Suprapubic skin (tissue), 4 donors: Measurements from ENCODE around the gene ZFHX3. TPM values are rescaled to one million over a fixed set of nuclear protein-coding genes. Genes with fewer than 3 reads are reported as not detected.
A peak's percentile ranks its signal among the peaks of the same experiment; 100 is the strongest.

Experiments used
- DNase-seq, 2 donors: peaks; one replicate each; pipeline ENCODE4 v3.0.0-alpha.2; 2019; ENCODE audit warnings: low spot score in 2 of 2
- H3K27ac ChIP-seq: fragments of 200-600 bp; sonication (generic); one replicate; pipeline ENCODE4 v1.5.1; 2019
- H3K27me3 ChIP-seq: fragments of 200-600 bp; sonication (generic); one replicate; pipeline ENCODE4 v1.5.1; 2019
- H3K36me3 ChIP-seq: fragments of 200-600 bp; sonication (generic); one replicate; pipeline ENCODE4 v1.5.1; 2019
- H3K4me1 ChIP-seq: fragments of 200-600 bp; sonication (generic); one replicate; pipeline ENCODE4 v1.5.1; 2019
- H3K4me3 ChIP-seq: fragments of 200-600 bp; sonication (generic); one replicate; pipeline ENCODE4 v1.5.1; 2019; ENCODE audit warnings: mild to moderate bottlenecking
- H3K9me3 ChIP-seq: fragments of 200-600 bp; sonication (generic); one replicate; pipeline ENCODE4 v1.5.1; 2019
- CTCF ChIP-seq, 2 donors: fragments of 200-600 bp in 1 of 2; fragments of 450-650 bp in 1 of 2; sonication (generic) in 1 of 2; IDR thresholded peaks; one replicate each; pipeline ENCODE4 v1.5.1; 2016 to 2019; ENCODE audit warnings: antibody characterized with exemption in 2 of 2, mild to moderate bottlenecking in 1 of 2, moderate library complexity in 1 of 2
- EP300 ChIP-seq: sonication (generic); formaldehyde crosslinking; IDR thresholded peaks from one replicate; pipeline ENCODE4 v1.6.1; 2017; ENCODE audit warnings: antibody characterized with exemption
- POLR2A ChIP-seq, 2 donors: fragments of 450-650 bp; IDR thresholded peaks; one replicate each; pipeline ENCODE4 v1.6.1; 2017; ENCODE audit warnings: antibody characterized with exemption in 2 of 2, mild to moderate bottlenecking in 2 of 2, moderate library complexity in 2 of 2
- POLR2AphosphoS5 ChIP-seq, 3 donors: sonication (generic); formaldehyde crosslinking; IDR thresholded peaks; one replicate each; pipeline ENCODE4 v1.6.1; 2017; ENCODE audit warnings: antibody characterized with exemption in 3 of 3
- WGBS: methylation state at CpG from one replicate; pipeline ENCODE4 v1.1.5; 2018; 5-methylcytosine and 5-hydroxymethylcytosine counted together
- total RNA-seq, 4 donors: library from RNA; depleted of rRNA; stranded (reverse); fragments of >200 nt; gene quantifications; one replicate each; pipeline ENCODE4 v1.1.0, GENCODE V29; 2016

The ZFHX3 gene
- total RNA-seq, 4 donors from 2014 or later = 10.4 to 16.1 (median 12.8) TPM

GRCh38 chr16:73063854-73064211, 15.9 kb upstream of the ZFHX3 start:
- H3K27ac ChIP-seq = no peak overlapping the region
- no peaks in the 10 kb centered on the region for H3K36me3 ChIP-seq
- 36% methylated on average over 14 of the region's 14 CpGs for WGBS
- H3K4me3 ChIP-seq = peak overlapping the region; percentile 24
- DNase-seq = no peak
- H3K27me3 ChIP-seq = peaks cover 84% of the 10 kb centered on the region
- TF ChIP-seq POLR2AphosphoS5 (IDR thresholded peaks at IDR 0.05) (no peak), POLR2A (IDR thresholded peaks at IDR 0.05) (no peak), EP300 (no peak), CTCF (IDR thresholded peaks at IDR 0.05) (no peak)
- no peaks in the 10 kb centered on the region for H3K9me3 ChIP-seq
- peaks cover 68% of the 10 kb centered on the region for H3K4me1 ChIP-seq

GRCh38 chr16:73062743-73063733, 15.1 kb upstream of the ZFHX3 start:
- Histone ChIP-seq H3K27ac (no peak overlapping the region), H3K27me3 (peaks cover 81% of the 10 kb centered on the region)

GRCh38 chr16:73062001-73062616, 14.2 kb upstream of the ZFHX3 start:
- peaks cover 72% of the 10 kb centered on the region for H3K27me3 ChIP-seq
- TF ChIP-seq CTCF (IDR thresholded peaks at IDR 0.05) (no peak), POLR2AphosphoS5 (IDR thresholded peaks at IDR 0.05) (no peak), EP300 (no peak), POLR2A (IDR thresholded peaks at IDR 0.05) (no peak)
- DNase-seq = no peak
- no peaks in the 10 kb centered on the region for H3K36me3 ChIP-seq
- no peak overlapping the region for H3K27ac ChIP-seq
- 97% methylated on average over 3 of the region's 3 CpGs for WGBS
- H3K9me3 ChIP-seq = no peaks in the 10 kb centered on the region
- H3K4me3 ChIP-seq = no peak overlapping the region
- H3K4me1 ChIP-seq = peaks cover 63% of the 10 kb centered on the region

More at GRCh38 chr16:73062743-73063733, 15.1 kb upstream of the ZFHX3 start:
- WGBS = 46% methylated on average over 32 of the region's 55 CpGs
- no peak for DNase-seq
- Histone ChIP-seq H3K4me1 (peaks cover 62% of the 10 kb centered on the region), H3K36me3 (no peaks in the 10 kb centered on the region), H3K9me3 (no peaks in the 10 kb centered on the region), H3K4me3 (peak overlapping the region; percentile 25)
- TF ChIP-seq POLR2AphosphoS5 (IDR thresholded peaks at IDR 0.05) = no peak
- no peak for TF ChIP-seq POLR2A (IDR thresholded peaks at IDR 0.05)
- TF ChIP-seq EP300 = no peak
- no peak for TF ChIP-seq CTCF (IDR thresholded peaks at IDR 0.05)

- H3K4me1 ChIP-seq = peaks cover 61% of the 10 kb centered on the region
- peaks cover 61% of the 10 kb centered on the region for H3K27me3 ChIP-seq
Measured at GRCh38 chr16:73060892-73061490, 13.1 kb upstream of the ZFHX3 start.

More at GRCh38 chr16:73060892-73061490, 13.1 kb upstream of the ZFHX3 start:
- WGBS = 86% methylated on average over 4 of the region's 4 CpGs
- no peak for TF ChIP-seq POLR2A (IDR thresholded peaks at IDR 0.05)
- no peak for TF ChIP-seq POLR2AphosphoS5 (IDR thresholded peaks at IDR 0.05)
- no peak for TF ChIP-seq EP300
- no peak for TF ChIP-seq CTCF (IDR thresholded peaks at IDR 0.05)
- Histone ChIP-seq H3K9me3 (no peaks in the 10 kb centered on the region), H3K36me3 (no peaks in the 10 kb centered on the region), H3K4me3 (no peak overlapping the region), H3K27ac (no peak overlapping the region)
- no peak for DNase-seq
